ENCODE measurements around the gene NF2.

GRCh38 chr22:29629903-29630516 is 26.6 kb downstream of the NF2 start:
- TF ChIP-seq ARNT (IDR thresholded peaks at IDR 0.05): no peak
- no peak for TF ChIP-seq ELF4 (IDR thresholded peaks at IDR 0.05)
- TF ChIP-seq HDGF (IDR thresholded peaks at IDR 0.05; ENCODE audit: borderline replicate concordance): no peak
- TF ChIP-seq SP1 (IDR thresholded peaks at IDR 0.05): no peak
- no peak for TF ChIP-seq SUZ12 (IDR thresholded peaks at IDR 0.05)
- no peak for TF ChIP-seq CTBP1 (IDR thresholded peaks at IDR 0.05; ENCODE audit: borderline replicate concordance)

Data from HEK293T (cell line).